Chondrocyte (in vitro differentiated cells): ENCODE measurements around the gene ZBTB9. TPM values are rescaled to one million over a fixed set of nuclear protein-coding genes. Genes with fewer than 3 reads are reported as not detected.
A peak's percentile ranks its signal among the peaks of the same experiment; 100 is the strongest.

Experiments
- DNase-seq: peaks from one replicate; pipeline ENCODE4 v3.0.0; 2021; ENCODE audit warnings: mixed read lengths, low spot score
- H3K27ac Mint-ChIP-seq: one replicate; pipeline ENCODE4 v1.8.0; 2021; ENCODE audit warnings: mild to moderate bottlenecking, moderate library complexity, mixed read lengths; ENCODE audit not compliant: unreplicated experiment
- H3K27me3 Mint-ChIP-seq: 2 replicates; pipeline ENCODE4 v1.8.0; 2021; ENCODE audit warnings: low read depth, mixed read lengths
- H3K36me3 Mint-ChIP-seq: 2 replicates; pipeline ENCODE4 v1.8.0; 2021; ENCODE audit warnings: low read depth, mixed read lengths
- H3K4me1 Mint-ChIP-seq: 2 replicates; pipeline ENCODE4 v1.8.0; 2021; ENCODE audit warnings: low read depth, mild to moderate bottlenecking, mixed read lengths
- H3K4me3 Mint-ChIP-seq: one replicate; pipeline ENCODE4 v1.8.0; 2021; ENCODE audit warnings: mild to moderate bottlenecking, moderate library complexity, mixed read lengths; ENCODE audit not compliant: unreplicated experiment
- H3K9me3 Mint-ChIP-seq: 2 replicates; pipeline ENCODE4 v1.8.0; 2021; ENCODE audit warnings: low read depth, mixed read lengths
- total RNA-seq: library from RNA; stranded (reverse); gene quantifications from 3 replicates; pipeline ENCODE4 v1.2.1, GENCODE V29; 2021
- TF ChIP-seq, protein P1 (sequence below): fragments of 200-600 bp; sonication (generic); IDR thresholded peaks from 2 replicates; pipeline ENCODE4 v1.5.0; 2021; ENCODE audit warnings: antibody characterized with exemption, mild to moderate bottlenecking, moderate library complexity

The ZBTB9 gene
- total RNA-seq, 1 donor from 2014 or later = 7.1 TPM

DNA sequence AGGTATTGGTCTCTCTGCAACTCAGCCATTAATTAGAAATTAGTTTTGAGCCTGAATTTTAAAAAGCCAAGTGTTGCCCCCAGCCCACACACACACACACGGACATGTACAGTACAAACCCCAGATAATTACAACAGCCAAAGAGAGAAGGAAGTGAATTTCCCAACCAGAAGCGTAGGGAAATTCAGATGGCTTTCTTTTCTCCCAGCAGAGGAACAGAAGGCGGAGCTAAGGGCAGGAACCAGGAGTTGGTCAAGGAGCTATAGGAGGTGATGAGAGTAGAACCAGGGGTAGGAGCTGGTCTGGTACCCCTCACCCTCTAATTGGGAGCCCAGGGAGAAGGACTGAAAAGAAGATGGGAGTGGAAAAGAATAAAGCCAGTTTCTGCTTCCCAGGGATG lies 3.9 kb upstream of the ZBTB9 start:
- Mint-ChIP-seq H3K36me3 (peaks cover 24% of the 10 kb centered on the region), H3K9me3 (no peaks in the 10 kb centered on the region), H3K4me1 (peaks cover 24% of the 10 kb centered on the region), H3K27me3 (no peaks in the 10 kb centered on the region), H3K27ac (no peak overlapping the region), H3K4me3 (no peak overlapping the region)
- DNase-seq = no peak
- TF ChIP-seq, protein P1, sequence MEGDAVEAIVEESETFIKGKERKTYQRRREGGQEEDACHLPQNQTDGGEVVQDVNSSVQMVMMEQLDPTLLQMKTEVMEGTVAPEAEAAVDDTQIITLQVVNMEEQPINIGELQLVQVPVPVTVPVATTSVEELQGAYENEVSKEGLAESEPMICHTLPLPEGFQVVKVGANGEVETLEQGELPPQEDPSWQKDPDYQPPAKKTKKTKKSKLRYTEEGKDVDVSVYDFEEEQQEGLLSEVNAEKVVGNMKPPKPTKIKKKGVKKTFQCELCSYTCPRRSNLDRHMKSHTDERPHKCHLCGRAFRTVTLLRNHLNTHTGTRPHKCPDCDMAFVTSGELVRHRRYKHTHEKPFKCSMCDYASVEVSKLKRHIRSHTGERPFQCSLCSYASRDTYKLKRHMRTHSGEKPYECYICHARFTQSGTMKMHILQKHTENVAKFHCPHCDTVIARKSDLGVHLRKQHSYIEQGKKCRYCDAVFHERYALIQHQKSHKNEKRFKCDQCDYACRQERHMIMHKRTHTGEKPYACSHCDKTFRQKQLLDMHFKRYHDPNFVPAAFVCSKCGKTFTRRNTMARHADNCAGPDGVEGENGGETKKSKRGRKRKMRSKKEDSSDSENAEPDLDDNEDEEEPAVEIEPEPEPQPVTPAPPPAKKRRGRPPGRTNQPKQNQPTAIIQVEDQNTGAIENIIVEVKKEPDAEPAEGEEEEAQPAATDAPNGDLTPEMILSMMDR = no peak

- no peak overlapping the region for H3K27ac Mint-ChIP-seq
- peaks cover 20% of the 10 kb centered on the region for H3K36me3 Mint-ChIP-seq
- DNase-seq = no peak
- H3K9me3 Mint-ChIP-seq = no peaks in the 10 kb centered on the region
- peaks cover 25% of the 10 kb centered on the region for H3K4me1 Mint-ChIP-seq
- H3K27me3 Mint-ChIP-seq = no peaks in the 10 kb centered on the region
- TF ChIP-seq, protein P1 = no peak
- H3K4me3 Mint-ChIP-seq = no peak overlapping the region
These were observed 2.8 kb upstream of the ZBTB9 start for GRCh38 chr6:33451606-33452005.

DNA sequence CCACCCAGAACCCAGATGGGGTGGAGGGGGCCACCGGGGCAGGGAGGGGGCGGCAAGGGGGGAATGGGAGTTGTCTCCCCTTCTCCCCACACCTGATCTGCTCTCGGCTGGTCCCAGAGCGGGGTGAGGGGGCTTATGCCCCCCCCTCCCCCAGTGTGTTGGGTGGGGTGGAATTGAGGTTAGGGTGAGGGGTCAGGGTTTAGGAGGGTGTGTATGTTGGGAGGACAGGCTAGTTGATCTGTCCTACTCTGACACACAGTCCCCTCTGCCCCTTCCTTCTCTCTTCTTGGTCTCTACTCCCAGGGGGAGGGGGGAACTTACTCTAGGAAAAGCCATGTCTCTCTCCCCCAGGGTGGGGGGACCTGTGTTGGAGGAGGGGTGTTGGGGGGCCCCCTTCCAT lies 1.9 kb upstream of the ZBTB9 start:
- Mint-ChIP-seq H3K27ac (no peak overlapping the region), H3K27me3 (no peaks in the 10 kb centered on the region), H3K36me3 (peaks cover 15% of the 10 kb centered on the region), H3K9me3 (no peaks in the 10 kb centered on the region), H3K4me1 (peaks cover 25% of the 10 kb centered on the region), H3K4me3 (no peak overlapping the region)
- no peak for DNase-seq
- TF ChIP-seq, protein P1 = no peak

- peaks cover 8% of the 10 kb centered on the region for H3K36me3 Mint-ChIP-seq
- no peak for DNase-seq
- no peaks in the 10 kb centered on the region for H3K9me3 Mint-ChIP-seq
- peaks cover 25% of the 10 kb centered on the region for H3K4me1 Mint-ChIP-seq
- TF ChIP-seq, protein P1 = no peak
- H3K27me3 Mint-ChIP-seq = no peaks in the 10 kb centered on the region
- H3K27ac Mint-ChIP-seq = peak overlapping the region; percentile 85
- H3K4me3 Mint-ChIP-seq = peak overlapping the region; percentile 95
These were observed 875 bp upstream of the ZBTB9 start for GRCh38 chr6:33453393-33454008.

DNA sequence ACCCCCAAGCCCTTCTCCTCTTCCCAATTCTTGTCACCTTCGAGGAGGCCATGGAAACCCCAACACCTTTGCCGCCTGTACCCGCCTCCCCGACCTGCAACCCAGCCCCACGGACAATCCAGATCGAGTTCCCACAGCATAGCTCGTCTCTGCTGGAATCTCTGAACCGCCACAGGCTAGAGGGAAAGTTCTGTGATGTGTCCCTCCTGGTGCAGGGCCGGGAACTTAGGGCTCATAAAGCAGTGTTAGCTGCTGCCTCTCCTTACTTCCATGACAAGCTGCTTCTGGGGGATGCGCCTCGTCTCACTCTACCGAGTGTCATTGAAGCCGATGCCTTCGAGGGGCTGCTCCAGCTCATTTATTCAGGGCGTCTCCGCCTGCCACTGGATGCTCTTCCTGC lies 675 bp downstream of the ZBTB9 start:
- Mint-ChIP-seq H3K27me3 (no peaks in the 10 kb centered on the region), H3K27ac (no peak overlapping the region), H3K4me1 (peaks cover 25% of the 10 kb centered on the region), H3K9me3 (peaks cover 2% of the 10 kb centered on the region), H3K4me3 (peak overlapping the region; percentile 95), H3K36me3 (peaks cover 3% of the 10 kb centered on the region)
- no peak for DNase-seq
- TF ChIP-seq, protein P1 = no peak
